WERI-Rb-1 (cell line): ENCODE results near the gene ANKRD13A.

ENCODE experiments used
- DNase-seq: peaks from one replicate; pipeline ENCODE4 v3.0.0-alpha.2; 2020
- H3K27ac ChIP-seq: fragments of 250-450 bp; sonication (Bioruptor Pico); 2 replicates; pipeline ENCODE4 v1.5.1; 2020; ENCODE audit warnings: mild to moderate bottlenecking, moderate library complexity
- H3K27me3 ChIP-seq: fragments of 250-450 bp; sonication (Bioruptor Pico); 2 replicates; pipeline ENCODE4 v1.5.1; 2021; ENCODE audit warnings: mild to moderate bottlenecking, low read depth, moderate library complexity; ENCODE audit not compliant: insufficient read depth, severe bottlenecking
- H3K36me3 ChIP-seq: fragments of 250-450 bp; sonication (Bioruptor Pico); 2 replicates; pipeline ENCODE4 v1.5.1; 2020; ENCODE audit warnings: mild to moderate bottlenecking, moderate library complexity
- H3K4me3 ChIP-seq: 2 replicates; pipeline ENCODE4 v1.5.1; 2011; ENCODE audit warnings: low read depth, mild to moderate bottlenecking, control low read depth, low read length
- H3K9me3 ChIP-seq: fragments of 250-450 bp; sonication (Bioruptor Pico); 2 replicates; pipeline ENCODE4 v1.5.1; 2021; ENCODE audit warnings: mild to moderate bottlenecking, moderate library complexity; ENCODE audit not compliant: severe bottlenecking
- TF ChIP-seq, protein P1 (sequence below): IDR thresholded peaks from 2 replicates; pipeline ENCODE4 v1.5.1; 2011; ENCODE audit warnings: low read depth, mild to moderate bottlenecking, control low read depth, inconsistent platforms, low read length

The ANKRD13A gene

GRCh38 chr12:109998904-109999648 lies at the start of gene ANKRD13A:
Gene ANKRD13A, plus strand, starts transcription at chr12:109999430. Its CDS starts 259 bp downstream, at chr12:109999689.
- peak within 1 kb of the TSS; percentile 95 for H3K27ac ChIP-seq
- H3K27me3 ChIP-seq, result no peaks in the 10 kb centered on the region
- H3K4me3 ChIP-seq, result peak within 1 kb of the TSS; percentile 60
- H3K9me3 ChIP-seq, result no peaks in the 10 kb centered on the region
- TF ChIP-seq, protein P1, sequence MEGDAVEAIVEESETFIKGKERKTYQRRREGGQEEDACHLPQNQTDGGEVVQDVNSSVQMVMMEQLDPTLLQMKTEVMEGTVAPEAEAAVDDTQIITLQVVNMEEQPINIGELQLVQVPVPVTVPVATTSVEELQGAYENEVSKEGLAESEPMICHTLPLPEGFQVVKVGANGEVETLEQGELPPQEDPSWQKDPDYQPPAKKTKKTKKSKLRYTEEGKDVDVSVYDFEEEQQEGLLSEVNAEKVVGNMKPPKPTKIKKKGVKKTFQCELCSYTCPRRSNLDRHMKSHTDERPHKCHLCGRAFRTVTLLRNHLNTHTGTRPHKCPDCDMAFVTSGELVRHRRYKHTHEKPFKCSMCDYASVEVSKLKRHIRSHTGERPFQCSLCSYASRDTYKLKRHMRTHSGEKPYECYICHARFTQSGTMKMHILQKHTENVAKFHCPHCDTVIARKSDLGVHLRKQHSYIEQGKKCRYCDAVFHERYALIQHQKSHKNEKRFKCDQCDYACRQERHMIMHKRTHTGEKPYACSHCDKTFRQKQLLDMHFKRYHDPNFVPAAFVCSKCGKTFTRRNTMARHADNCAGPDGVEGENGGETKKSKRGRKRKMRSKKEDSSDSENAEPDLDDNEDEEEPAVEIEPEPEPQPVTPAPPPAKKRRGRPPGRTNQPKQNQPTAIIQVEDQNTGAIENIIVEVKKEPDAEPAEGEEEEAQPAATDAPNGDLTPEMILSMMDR, result no peak
- peaks cover 10% of the 10 kb centered on the region for H3K36me3 ChIP-seq
- DNase-seq, result peak; percentile 86

DNA sequence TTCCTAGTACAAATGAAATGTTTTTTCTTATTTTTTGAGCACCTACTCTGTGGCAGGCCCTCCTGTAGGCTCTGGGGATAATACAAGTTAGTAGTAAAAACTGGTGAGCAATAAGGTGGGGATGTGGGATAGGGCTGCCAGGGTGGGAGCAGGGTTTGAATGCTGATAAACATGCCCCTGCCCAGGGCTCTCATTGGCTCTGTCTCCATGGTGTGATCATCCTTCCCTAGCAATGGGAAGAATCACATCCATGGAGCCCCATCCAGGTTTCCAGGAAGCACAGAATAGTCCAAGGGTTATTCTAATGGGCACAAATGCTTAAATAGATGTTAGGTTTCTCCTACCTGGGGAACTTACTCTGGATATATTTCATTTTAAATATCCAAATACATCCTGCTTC lies 48.6 kb upstream of the ANKRD13A start:
- Histone ChIP-seq H3K36me3 (peaks cover 60% of the 10 kb centered on the region), H3K27me3 (no peaks in the 10 kb centered on the region), H3K27ac (no peak overlapping the region), H3K4me3 (no peak overlapping the region), H3K9me3 (no peaks in the 10 kb centered on the region)
- no peak for DNase-seq
- TF ChIP-seq, protein P1, result no peak

DNA sequence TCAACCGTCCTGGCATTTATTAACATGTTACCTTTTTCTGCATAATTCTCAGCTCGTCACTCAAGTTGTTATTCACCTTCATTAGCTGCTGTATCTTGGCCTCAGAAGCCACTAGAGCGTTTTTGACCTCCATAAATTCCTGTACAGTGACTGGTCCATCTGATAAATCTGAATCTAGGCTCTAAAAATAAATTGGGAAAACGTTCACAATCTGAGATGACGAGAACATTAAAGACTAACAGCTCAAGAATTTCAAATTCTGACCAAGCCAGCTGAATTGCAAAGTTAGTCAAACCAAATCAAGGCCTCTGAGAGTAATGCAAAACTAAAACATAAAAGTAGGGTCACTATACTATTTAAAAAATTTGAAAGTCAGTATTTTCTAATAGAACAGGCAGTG lies 48.1 kb upstream of the ANKRD13A start:
- TF ChIP-seq, protein P1, result no peak
- H3K27me3 ChIP-seq, result no peaks in the 10 kb centered on the region
- H3K9me3 ChIP-seq, result no peaks in the 10 kb centered on the region
- DNase-seq, result no peak
- no peak overlapping the region for H3K27ac ChIP-seq
- H3K36me3 ChIP-seq, result peaks cover 60% of the 10 kb centered on the region
- no peak overlapping the region for H3K4me3 ChIP-seq

GRCh38 chr12:109951751-109952150 lies 47.5 kb upstream of the ANKRD13A start:
- no peak overlapping the region for H3K4me3 ChIP-seq
- TF ChIP-seq, protein P1, result no peak
- H3K27me3 ChIP-seq, result no peaks in the 10 kb centered on the region
- peaks cover 60% of the 10 kb centered on the region for H3K36me3 ChIP-seq
- no peaks in the 10 kb centered on the region for H3K9me3 ChIP-seq
- no peak for DNase-seq
- H3K27ac ChIP-seq, result no peak overlapping the region

DNA sequence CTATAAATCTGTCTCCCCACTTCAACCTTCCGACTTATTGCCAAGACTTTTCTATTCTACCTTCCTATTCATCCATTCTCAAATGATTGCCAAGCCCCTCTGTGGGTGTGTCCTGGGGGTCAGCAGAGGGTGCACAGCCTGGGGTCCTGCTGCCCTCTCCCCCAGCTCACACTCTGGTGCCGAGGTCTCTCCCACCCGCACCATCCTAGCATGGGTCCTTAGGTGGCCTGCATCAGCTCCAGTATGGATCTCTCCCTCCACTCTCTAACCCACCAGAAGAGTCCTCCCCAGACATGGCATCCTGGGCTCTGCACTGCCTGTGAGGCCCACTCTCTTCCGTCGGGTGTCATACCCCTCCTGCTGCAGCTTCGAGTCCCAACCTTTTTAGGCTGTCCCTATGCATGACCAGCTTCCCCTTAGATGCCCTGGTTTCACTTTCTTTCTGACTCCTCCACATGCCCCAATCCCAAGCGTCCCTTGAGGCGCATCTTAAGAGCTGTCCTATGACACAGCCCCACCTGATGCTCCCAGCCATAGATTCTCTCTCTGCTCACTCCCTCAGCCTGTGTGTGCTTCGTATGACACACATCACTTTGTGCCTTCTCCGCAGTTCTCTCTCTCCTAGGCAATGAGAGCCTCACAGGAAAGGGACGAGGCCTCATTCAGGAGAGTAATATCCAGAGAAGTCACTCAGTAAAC lies 46.9 kb upstream of the ANKRD13A start:
- no peak for DNase-seq
- TF ChIP-seq, protein P1, result no peak
- Histone ChIP-seq H3K27ac (no peak overlapping the region), H3K36me3 (peaks cover 58% of the 10 kb centered on the region), H3K9me3 (no peaks in the 10 kb centered on the region), H3K27me3 (no peaks in the 10 kb centered on the region), H3K4me3 (no peak overlapping the region)
